Measurements from ENCODE around the gene AKAP7. TPM values are rescaled to one million over a fixed set of nuclear protein-coding genes. Genes with fewer than 3 reads are reported as not detected.
"Not testable (repeated sequence)": the region's sequence is repeated elsewhere in the genome, so short reads cannot be mapped to it uniquely, and the experiment has no call there.

Gene AKAP7
- total RNA-seq, 1 donor from 2014 or later = 10.9 TPM

DNA sequence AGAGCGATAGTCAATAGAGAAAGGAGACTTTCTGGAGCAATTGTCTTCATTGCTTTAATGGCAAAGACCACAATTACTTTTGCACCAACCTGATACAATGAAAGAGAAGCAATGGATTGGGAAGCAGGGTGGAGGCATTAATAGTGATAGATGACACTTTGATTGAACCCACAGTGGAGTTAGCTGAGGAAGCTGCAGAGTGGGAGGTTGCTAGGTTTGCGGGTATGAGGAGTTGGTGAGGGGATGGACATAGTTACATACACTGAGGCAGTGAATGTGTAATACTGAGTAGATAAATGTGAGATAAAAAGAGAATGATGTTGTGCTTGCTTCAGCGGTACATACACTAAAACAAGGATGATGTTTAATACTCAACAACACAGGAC lies 91.9 kb downstream of the AKAP7 start:
- DNase-seq (ENCODE audit: low spot score) = no peak
- intact Hi-C loops (cut with DNase I) = no loop called here

DNA sequence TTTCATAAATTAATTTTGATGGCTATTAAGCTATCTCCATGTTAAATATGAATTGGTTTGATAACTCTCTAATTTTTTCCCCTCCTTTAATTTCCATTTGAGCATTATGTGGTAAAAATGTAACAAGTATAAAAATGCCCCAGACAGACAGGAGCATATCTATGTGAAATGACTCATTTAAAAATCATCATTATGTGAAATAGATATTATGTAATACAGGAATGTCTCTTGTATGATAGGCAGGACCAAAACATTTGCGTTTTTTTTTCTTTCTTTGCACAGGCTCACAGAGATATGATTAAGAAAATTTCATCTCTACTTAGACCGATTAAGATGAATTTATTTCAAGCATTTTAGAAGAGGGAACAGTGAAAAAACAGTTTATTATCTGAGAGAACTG lies 95.8 kb downstream of the AKAP7 start:
- no peak for DNase-seq (ENCODE audit: low spot score)
- intact Hi-C loops (cut with DNase I) = no loop called here

DNA sequence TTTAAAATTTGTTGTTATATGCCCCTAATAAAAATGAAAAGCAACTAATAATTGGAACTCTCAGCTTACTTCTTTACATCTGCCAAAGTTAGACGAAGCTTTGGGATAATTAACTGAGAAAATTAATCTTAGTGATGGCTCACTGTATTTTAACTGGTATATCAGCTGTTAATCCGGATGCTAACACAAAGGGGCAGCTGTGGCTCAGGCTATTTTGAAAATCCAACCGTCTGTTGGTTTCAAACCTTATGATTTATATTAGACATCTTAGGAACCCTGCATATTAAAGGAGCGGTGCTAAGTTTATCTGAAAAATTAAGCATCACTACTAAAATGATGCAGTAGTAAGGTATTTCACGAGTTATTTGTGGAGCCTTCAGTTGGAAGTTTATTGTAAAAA lies 96.6 kb downstream of the AKAP7 start:
- no peak for DNase-seq (ENCODE audit: low spot score)
- intact Hi-C loops (cut with DNase I) = no loop called here

DNA sequence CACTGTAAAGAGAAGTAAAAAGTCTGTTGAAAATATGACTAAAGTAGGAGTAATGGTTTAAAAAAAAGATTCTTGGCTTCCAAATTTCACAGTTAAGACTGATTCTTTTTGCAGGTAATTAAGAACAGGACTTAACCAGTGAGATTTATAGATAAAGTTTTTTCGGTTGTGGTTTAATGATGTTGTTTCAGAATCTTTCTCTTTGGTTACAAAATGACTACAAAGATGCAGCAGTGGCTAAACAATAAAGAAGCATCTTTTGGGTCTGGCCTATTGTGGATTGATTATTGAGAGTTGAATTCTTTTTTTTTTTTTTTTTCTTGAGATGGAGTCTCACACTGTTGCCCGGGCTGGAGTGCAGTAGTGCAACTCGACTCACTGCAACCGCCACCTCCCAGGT lies 109.7 kb downstream of the AKAP7 start:
- no peak for DNase-seq (ENCODE audit: low spot score)
- intact Hi-C loops (cut with DNase I) = no loop called here

DNA sequence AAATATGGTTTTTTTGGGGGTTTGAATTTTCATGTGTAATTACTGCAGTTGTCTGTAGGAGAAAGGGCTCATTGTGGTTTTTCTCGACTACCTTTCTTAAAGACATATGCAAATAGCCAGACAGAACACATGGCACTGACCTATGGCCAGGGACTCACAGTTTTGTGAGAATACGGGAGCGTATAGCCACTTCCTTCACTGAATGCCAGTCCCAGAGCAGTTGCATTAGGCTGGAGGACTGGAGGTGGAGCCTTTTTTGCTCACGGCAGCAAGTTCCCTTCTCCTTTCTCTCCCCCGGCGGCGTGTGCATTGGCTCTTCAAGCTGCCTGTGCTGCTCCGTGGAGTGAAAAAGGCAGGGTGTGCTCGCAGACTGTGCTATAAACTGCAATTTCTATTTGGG lies 114.9 kb downstream of the AKAP7 start:
- peak; percentile 76 for DNase-seq (ENCODE audit: low spot score)
- intact Hi-C loops (cut with DNase I) = no loop called here

DNA sequence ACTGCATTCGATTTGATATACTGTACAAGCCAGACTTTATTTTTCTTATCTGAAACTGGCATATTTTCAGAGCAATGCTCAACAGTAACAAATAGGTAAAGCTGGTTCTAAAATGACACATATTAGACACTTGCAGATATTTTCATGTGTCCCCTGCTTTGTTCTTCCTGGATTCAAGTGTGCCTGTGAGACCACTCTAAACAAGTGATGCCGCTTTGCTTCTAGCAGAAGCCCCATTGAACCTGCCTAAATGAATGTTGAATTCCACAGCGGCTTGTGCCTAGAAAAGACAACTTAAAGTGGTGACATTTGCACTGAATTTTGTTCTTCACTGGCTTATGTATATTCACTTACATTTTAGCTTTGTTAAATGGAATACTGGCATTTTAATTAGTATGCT lies 115.7 kb downstream of the AKAP7 start:
- intact Hi-C loops (cut with DNase I) = no loop called here
- no peak for DNase-seq (ENCODE audit: low spot score)

DNA sequence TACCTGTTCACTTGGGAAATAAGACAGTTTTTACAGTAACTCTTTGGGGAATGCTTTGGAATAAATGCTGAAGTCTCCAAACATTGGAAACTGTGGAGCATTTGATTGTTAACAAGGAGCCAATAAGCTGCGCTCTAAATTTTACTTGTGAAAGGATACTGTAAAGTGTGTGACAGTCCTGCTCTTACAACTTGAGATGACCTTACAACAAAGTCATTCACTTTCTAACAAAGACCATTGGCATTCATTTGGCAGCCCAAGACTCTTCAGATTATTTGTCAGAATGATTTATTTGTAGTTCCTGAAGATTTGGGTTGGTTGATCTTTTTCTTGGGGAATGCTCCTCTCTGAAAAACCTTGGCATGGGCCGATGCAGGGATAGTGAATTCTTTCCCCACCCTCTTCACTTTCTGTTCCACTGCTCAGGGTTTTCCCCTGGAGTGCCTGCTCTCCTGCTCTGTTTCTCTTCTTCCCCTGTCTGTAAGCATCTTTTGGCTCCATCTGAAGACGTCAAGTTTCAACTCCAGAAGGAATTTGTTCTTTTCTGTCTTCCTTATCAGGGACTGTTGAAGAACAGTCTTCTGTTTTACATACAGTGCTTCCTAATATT lies 116.4 kb downstream of the AKAP7 start:
- no peak for DNase-seq (ENCODE audit: low spot score)
- intact Hi-C loops (cut with DNase I) = no loop called here

DNA sequence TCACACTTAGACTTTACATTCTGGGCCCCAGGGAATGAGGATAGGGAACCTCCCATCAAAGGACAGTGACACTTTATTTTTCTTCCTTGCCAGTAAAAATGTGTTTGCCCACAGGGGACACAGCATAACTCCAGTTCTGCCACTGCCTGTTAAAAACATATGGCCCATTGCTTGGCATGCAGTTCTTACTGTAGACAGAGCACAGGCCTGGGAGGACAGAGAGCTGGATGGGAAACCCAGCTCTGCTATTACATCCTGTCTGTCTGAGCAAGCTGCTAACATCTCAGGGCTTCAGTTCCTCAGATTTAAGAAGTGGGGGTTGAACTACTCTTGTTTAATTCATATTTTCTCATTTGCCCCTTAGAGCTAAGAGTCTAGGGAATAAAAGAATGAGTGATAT lies 120.2 kb downstream of the AKAP7 start:
- no peak for DNase-seq (ENCODE audit: low spot score)
- intact Hi-C loops (cut with DNase I) = no loop called here

DNA sequence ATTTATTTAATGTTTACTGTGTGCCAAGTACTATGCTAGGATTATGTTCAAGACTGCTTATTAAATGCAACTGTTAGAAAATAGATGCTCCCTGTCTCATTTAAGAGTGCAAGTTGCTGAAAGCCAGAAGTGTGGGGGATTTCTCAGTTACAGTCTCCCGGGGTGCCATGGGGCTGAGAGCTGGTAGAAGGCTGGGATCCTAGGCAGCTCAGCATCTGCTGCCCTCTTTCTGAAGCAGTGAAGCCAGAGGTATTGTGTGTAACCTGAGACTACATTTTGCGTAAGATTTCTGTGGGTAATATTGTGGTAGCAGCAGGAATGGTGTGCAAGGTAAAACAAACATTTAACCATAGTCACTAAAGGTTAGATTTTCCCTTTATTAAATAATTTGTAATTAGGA lies 120.6 kb downstream of the AKAP7 start:
- intact Hi-C loops (cut with DNase I) = no loop called here

DNA sequence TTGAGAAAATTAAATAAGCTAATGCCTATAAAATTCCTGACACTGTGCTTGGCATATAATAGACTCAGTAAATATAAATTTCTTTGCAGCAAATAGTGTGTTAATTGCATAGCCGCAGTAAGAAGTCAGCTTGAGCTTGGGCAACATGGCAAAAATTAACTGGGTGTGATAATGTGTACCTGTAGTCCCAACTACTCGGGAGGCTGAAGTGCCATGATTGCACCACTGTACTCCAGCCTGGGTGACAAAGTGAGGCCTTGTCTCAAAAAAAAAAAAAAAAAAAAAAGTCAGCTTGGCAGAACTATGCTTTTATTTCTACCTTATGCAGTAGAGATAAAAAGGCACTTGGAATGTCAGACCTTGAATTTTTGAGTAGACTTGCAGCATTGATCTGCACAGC lies 121.8 kb downstream of the AKAP7 start:
- intact Hi-C loops (cut with DNase I) = no loop called here
- DNase-seq (ENCODE audit: low spot score) = no peak

More for the DNA sequence above, 120.6 kb downstream of the AKAP7 start:
- no peak for DNase-seq (ENCODE audit: low spot score)

DNA sequence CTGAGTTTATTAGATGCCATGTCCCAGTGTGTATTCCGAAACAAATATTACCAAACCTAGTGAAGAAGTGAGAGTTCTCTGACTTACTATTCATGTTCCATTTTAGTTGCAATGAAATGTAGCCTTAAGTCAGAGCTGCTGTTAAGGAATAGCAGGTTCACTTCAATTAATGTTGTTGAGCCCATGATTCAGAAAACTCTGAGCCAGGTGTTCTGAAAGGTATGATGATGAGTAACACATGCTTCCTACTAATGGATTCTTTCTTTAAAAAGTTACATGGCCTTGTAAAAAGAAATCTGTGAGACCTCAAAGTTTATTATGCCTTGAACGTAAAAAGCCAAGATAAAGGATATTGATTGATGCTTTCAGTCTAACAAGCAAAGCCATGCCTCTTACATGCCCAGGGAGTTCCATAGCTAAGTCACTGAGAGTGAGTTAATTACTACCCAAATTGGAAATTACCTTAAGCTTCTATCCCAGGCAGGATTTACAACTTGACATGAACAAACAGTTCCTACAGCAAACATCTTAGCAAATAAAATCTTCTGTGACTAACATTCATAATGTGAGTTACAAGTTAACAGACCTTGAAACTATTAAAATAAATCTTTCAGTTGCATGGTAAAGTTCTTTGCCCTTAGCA lies 122.9 kb downstream of the AKAP7 start:
- no peak for DNase-seq (ENCODE audit: low spot score)

DNA sequence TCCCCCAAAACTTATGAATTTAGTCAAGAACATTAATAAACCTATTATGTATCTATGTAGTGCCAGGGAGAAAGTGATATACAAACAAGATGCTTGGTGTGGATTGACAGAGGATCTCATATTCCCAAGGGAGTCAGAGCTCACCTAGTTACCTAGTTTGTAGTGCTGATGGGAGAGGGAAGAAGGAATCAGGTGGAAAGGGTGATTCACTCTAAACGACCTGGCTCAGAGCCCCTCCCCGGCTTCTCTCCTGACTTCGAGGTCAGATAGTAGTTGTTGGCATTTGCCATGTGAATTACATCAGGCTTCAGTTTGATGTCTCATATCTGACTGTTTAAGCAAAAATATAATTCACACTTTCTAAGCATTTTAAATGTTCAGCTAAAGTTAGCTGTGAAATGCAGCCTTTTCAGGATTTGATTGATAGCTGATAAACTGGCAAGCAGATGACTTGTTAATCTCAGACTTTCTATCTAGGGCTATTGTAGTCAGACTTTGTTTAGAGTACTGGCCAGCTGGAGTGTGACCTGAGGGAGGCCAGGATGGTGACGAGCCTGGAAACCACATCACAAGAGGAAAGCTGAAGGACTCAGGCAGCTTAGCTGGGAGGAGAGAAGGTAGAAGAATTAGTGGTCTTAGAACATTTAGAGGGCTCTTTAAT lies 123.7 kb downstream of the AKAP7 start:
- DNase-seq (ENCODE audit: low spot score) = no peak
- intact Hi-C loops (cut with DNase I) = no loop called here

More for the DNA sequence above, 122.9 kb downstream of the AKAP7 start:
- intact Hi-C loops (cut with DNase I) = no loop called here

DNA sequence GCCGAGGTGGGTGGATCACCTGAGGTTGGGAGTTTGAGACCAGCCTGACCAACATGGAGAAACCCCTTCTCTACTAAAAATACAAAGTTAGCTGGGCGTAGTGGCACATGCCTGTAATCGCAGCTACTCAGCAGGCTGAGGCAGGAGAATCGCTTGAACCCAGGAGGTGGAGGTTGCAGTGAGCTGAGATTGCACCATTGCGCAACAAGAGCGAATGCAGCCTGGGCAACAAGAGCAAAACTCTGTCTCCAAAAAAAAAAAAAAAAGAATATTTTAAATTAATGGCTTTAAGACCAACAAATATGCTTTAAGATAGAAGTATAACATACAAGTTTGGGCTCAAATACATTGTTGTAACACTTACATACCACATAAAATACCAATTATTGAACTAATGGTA lies 125.7 kb downstream of the AKAP7 start:
- intact Hi-C loops (cut with DNase I); DNase-seq (ENCODE audit: low spot score): not testable (repeated sequence)

DNA sequence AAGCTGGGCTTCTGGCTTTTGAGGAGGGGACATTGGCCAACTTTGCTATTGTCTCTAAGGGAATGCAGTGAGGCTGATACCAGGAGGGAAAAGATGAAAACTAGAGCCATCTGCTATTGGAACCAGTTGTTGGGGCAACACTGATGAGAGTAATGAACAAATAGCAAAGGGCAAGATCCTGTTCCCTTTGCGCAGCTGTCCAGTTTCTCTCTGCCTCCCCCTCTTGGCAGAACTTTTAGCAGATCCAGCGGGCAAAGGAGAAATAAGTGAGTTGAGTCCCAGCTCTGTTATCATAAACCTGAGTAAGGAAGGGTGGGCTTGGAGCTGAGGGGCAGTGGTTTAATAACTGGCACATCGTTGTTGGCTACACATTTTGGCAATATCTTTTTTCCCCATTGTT lies 126.8 kb downstream of the AKAP7 start:
- no peak for DNase-seq (ENCODE audit: low spot score)
- intact Hi-C loops (cut with DNase I) = no loop called here

DNA sequence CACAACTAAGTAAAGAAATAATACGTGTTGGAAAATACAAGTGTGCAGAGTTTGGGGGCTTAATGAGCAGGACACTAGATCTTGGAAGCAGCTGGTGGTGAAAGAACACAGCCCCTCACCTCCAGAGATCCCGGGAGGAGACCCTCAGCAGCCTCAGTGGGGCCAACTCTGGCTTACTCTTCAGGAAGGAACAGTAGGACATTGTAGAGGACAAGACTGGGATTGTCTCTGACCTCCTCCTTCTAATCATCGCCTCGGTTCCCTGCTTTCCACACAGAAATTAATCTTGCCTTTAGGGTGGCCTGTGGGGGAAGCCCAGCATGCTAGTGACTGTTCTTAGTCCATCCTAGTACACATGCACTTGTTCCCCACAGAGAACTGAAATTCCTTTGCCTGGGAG lies 130.7 kb downstream of the AKAP7 start:
- no peak for DNase-seq (ENCODE audit: low spot score)
- intact Hi-C loops (cut with DNase I) = no loop called here

DNA sequence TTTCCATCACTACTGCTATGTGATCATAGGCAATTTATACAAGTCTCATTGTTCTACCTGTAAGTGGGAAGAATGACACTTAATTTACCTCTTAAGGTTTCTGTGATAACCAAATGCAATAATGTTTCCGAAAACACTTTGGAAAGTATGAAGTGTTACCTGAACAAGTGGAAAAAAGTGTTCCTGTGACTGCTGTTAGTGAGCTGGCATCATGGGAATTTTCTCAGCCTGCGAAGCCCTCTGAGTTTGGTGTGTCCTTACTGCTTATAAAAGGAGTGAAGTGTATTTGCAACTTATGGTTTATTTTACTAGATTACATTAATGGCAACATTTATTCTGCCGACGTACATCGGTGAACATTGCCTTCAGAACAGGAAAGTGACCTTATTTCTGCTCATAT lies 133.0 kb downstream of the AKAP7 start:
- no peak for DNase-seq (ENCODE audit: low spot score)
- intact Hi-C loops (cut with DNase I) = no loop called here

DNA sequence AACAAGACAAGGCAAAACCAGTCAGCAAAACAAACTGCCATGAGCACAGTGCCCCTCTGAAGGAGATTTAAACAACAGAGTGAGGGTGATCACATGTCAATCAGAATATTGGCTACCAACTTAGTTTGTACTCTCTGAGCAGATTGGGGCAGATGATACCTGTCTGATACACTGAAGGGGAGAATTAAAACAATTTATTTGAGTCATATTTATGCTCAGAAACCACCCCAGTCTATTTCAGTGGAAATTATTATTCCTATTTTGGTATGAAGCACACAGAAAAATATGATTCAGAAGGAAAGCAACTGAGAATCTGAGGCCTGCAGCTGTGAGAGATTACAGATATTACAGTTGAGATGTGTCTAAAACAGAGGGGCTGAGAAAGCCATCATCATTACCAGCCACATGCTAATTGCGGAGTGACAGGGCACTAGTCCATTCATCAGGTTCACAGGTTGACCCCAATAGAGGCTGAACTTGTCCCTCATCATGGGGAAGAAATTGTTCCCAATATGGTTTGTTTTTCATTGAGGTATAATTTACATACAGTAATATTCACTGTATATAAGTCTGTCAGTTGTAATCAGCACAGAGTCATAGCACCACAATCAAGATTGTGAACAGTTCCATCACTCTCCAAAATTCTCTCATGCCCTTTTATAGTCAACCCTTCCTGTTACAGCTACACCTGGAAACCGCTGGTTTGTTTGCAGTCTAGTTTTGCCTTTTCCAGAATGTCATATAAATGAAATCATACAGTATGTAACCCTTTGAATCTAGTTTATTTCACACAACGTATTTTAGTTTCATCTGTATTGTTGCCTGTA lies 134.5 kb downstream of the AKAP7 start:
- intact Hi-C loops (cut with DNase I) = no loop called here
- DNase-seq (ENCODE audit: low spot score) = no peak

DNA sequence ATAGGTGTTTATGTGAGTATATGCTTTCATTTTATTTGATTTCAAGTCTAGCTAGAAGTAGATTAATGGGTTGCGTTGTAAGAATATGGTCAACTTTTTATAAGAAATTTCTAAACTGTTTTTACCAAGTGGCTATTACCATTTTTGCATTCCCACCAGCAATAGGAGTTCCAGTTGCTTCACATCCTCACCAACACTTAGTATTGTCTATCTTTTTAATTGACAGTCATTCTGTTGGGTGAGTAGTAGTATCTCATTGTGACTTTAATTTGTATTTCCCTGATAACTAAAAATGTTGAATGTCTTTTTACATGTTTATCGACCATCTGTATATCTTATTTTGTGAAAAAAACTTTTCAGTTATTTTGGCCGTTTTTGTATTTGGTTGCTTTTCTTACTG lies 135.3 kb downstream of the AKAP7 start:
- intact Hi-C loops (cut with DNase I) = no loop called here

DNA sequence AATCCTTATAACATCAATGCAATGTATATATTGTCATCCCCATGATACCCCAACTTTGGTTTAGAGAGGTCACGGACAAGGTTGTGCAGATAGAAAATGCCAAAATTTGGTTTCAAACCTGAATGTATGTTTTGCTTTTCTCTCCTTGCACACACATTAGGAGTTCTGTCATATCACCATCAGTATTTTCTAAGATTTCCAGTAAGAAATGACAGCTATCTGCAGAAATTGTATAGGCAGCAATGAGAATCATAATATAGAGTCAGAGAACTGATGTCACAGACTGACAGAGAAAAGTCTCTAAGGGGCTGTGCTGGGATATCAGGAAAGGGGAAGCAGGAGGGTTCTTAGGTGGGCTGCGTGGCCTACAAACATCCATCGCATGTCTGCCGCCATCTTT lies 140.0 kb downstream of the AKAP7 start:
- DNase-seq (ENCODE audit: low spot score) = no peak
- intact Hi-C loops (cut with DNase I) = no loop called here

More for the DNA sequence above, 135.3 kb downstream of the AKAP7 start:
- no peak for DNase-seq (ENCODE audit: low spot score)

DNA sequence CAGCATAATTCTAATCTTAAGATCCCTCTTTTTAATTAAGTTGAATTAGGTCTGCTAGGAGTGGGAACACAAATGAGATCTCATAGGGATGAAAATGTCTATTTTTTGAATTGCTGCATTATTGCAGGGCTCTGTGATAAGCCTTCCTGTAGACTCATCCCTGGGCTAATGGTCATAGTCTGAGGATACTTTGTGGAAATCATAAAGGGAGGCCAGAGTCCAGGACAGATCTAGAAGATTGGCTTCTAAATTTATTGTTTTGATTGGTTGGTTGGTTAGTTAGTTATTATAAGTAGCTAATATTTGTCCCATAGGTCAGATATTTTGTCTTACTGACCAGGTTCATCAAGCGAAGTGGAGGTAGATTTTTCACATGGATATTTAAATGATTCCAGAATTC lies 142.3 kb downstream of the AKAP7 start:
- intact Hi-C loops (cut with DNase I) = no loop called here

More for the DNA sequence above, 142.3 kb downstream of the AKAP7 start:
- DNase-seq (ENCODE audit: low spot score) = no peak
